SH-SY5Y (cell line): ENCODE results near the gene ZNF124.
"Not testable (repeated sequence)": the region's sequence is repeated elsewhere in the genome, so short reads cannot be mapped to it uniquely, and the experiment has no call there.

ENCODE experiments used
- GATA2 ChIP-seq: IDR thresholded peaks from 2 replicates; pipeline ENCODE4 v1.6.1; 2011; ENCODE audit warnings: mild to moderate bottlenecking, low read depth, low read length
- GATA3 ChIP-seq: IDR thresholded peaks from 2 replicates; pipeline ENCODE4 v1.6.1; 2011; ENCODE audit warnings: low read depth, mild to moderate bottlenecking, low read length, moderate library complexity

The ZNF124 gene

DNA sequence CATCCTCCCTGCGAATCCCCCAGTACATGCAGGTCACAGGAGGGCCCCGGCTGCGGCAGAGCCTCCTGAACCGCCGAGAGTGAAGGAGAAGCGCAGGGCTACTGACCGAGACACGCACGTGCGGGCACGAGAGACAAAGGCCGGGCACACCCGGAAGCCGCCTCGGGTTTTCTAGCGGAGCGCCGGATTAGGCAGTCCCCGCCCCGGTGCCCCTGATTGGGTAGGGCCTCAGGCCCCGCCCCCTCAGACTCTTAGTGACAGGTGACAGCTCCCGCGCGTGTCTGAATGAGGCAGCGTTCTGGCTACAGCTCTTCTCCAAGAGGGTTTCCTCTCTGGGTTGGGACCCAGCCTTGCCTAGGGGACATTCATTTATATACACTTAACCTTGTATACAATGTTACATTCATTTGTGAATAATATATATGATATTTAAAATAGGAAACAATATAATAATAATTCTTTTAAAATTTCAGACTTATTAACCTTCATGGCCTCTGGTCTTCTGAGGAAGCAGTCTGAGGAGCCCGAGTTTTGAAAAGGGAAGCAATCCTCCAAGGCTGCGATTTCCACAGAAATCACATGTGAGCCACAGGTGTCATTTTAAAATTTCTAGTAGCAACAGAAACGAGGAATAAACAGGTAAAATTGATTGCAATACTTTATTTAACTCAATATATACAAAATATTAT, at the start of gene ZNF124:
ZNF124 (minus strand) TSS at position 146 of the 689 bp plus-strand sequence; CDS start at position 3, 143 bp downstream.
- not testable (repeated sequence) for TF ChIP-seq GATA3, GATA2

DNA sequence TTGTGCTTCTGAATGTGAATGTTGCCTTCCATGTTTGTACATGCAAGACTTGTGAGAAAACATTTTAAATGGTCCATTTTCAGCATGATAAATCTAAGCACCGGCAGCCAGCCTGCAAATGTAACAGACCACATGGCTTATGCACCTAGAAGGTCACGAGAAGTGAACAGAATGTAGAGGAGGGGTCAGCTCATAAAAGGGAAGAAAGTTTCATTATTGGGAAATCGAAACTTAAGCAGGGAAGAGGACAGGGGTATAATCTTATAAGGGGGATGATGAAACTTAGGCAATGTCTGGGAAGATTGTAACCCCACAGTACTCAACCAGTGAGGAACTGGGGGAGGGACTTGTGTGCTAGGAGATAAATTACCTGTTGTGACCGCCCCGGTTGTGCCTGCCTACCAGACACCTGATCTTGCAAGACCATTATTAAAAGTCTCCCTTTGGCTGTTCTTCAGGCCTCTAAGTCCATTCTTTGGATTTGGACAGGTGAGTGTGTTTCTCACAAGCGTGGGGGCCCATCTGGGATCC, 46.4 kb upstream of the ZNF124 start:
- TF ChIP-seq GATA2, result no peak
- no peak for TF ChIP-seq GATA3

DNA sequence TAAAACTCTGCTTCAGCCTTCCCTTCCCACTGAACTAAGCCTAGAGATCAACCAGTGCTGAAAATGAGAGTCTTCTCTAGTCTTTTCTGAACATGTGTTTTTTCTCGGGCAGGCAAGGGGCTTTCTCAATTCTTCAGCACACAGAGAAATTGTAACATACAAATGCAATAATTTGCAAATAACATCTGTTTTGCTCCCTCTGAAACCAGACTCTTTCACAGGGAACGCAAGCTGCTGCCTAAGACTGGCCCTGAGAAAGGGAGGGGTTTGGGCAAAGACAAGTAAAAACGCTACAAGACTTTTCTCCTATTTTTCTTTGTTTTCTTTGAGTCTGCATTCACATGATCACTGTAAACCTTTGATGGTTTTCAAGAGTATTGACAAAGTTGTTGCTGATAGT, 44.4 kb upstream of the ZNF124 start:
- TF ChIP-seq GATA3, result no peak
- no peak for TF ChIP-seq GATA2

DNA sequence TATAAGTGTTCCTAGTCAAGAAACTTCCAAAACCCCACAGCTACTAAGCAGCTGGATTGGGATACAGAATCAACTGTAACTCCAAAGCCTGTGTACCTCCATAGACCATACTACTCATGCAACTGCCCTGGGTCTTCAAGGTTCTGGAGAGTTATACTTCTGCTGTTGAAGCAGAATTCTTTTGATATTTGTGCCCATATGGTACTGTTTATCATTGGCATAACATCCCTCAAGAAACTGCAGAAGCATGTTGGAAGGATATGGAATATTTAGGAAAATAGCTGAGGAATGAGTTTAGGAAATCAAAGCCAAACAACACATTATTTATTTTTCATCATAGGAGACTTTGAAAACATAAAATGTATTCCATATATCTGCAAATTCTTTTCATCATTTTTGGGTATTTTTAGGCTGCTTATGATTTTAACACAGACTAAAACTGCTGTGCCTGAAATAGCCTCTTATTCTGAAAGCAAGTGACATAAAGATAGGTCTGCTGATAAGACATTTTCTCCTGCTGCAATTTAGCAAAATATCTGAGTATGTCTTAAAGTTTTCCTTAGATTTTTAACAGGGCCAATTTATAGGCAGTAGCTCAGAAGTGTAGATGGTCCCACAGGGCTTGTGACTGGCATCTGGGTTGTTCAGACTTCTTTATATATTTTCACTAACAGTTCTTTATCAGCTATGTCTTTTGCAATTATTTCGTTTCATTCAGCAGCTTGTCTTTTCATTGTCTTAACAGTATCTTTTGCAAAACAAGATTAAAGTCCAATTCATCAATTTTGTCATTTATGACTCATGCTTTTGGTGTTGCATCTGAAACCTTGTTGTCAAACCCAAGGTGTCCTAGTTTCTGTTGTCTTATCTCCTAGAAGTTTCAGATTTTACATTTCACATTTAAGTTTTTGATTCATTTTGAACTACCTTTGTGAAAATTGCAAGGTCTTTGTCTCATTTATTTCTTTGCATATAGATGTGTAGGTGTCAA, 41.1 kb upstream of the ZNF124 start:
- TF ChIP-seq GATA2 (no peak), GATA3 (no peak)

DNA sequence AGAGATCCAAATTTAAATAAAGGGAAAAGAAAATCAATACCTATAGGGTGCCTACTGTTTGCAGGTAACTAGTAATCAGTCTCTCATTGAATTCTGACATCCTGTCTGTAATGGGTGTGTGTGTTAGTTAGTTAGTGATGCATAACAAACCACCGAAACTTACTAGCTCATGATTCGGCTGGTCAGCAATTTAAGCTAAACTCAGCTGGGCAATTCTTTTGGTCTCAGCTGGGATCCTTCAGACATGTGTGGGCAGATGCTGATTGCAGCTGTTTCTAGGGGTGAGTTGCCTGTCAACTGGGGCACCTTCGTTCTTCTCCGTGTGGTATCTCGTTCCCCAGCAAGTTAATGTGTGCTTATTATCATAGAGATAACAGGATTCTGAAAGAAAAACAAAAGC, 40.2 kb upstream of the ZNF124 start:
- TF ChIP-seq GATA3, result no peak
- TF ChIP-seq GATA2, result no peak

DNA sequence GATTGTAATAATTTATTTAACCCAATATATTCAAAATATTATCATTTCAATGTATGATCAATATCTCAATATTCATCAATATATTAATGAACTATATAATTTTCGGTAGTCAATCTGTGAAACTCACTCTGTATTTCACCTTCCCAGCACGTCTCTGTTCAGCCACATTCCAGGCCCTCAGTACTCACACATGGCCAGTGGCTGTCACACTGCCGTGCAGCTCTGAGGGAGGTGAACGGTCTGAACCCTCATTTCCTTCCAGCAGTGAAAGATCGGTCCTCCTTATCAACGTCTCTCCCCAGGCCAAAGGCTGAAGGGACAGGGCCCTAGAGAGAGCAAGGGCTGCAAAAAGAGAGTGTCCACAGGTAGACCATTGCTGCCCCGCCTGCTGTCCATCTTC, 39.5 kb upstream of the ZNF124 start:
- TF ChIP-seq GATA2 (no peak), GATA3 (no peak)

DNA sequence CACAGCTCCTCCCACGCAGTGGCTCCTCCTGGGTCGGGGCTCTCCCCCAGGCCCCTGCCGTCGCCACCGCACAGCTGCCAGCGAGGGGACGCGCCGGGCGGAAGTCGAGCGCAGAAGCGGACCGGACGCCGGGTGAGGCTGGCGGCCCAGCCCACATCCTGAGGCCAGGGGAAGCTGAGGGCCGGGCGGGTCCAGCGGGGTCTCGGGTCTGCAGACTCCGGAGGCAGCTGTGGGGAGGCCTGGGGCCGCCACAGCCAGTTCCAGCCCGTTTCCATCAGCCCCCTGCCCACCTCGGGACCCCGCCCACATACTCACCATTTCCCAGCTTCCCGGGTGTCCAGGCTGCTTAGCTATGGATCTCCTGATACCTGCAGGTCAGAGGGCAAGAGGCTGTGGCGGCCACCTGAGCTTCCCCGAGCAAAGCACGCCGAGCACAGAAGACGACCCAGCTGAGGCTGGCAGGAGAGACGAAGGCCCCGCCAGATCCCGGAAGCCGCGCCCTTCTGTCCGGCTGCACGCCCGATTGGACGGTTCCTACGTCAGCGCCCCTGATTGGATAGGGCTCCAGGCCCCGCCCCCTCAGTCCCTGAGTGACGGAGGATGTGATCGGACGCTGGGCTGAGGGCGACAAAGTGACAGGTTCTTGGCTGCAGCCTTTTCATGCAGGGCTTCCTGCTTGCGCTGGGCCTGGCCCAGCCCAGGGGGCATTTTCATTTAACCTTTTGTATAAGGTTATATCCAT, 38.7 kb upstream of the ZNF124 start:
- TF ChIP-seq GATA2 (no peak), GATA3 (no peak)

DNA sequence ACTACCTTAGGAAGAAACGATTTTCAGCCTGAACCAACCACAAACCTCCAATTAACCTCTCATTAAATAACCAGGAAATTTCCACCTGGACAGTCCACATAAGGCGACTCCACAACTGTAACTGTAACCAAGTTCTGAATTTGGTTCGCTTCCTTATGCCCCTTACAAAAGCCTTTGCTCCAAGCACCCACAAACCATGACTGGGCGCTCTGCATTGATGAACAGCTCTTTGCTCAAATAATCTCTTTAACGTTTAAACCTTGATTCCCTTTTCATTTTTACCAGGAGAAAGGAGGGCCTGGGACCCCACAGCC, 38.2 kb upstream of the ZNF124 start:
- TF ChIP-seq GATA3 (no peak), GATA2 (no peak)

DNA sequence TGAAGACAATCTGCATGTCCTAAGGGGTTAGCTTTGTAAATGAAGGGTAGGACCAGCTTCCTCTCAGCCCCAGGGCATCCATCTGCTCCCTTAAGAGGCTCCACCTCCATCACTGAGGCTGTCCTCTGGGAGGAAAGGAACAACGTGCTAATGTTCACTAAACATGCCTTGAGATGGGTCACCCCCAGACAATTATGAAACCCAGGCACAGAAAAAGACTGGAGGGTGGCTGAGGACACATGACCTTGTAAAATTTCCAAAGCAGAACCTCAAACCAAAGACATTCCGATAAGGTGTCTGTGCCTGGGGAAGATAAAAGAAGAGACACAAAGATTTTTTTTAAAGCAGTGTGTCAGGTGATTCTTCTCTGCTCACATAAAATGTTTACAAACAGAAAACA, 37.6 kb upstream of the ZNF124 start:
- TF ChIP-seq GATA3, result no peak
- no peak for TF ChIP-seq GATA2

DNA sequence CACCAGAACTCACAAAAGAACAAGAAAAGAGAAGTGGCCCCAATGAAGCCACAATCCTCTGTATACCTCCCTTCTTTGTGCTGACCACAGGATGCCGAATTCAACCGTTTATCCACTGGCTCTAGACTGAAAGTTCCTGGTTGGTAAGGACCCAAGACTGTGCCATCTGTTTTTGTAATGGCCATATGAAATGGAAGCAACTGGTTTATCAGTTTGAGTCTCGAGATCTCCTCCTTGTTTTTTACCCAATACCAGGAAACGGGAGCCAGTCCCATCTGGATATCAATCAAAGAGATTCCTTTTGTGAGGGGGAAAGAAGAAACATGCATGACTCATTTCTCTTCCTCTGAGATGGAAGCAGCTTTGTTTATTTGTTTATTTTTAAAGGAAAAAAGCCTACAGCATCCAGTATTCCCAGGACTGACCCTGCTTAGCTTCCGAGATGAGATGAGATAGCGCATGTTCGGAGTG, 32.4 kb upstream of the ZNF124 start:
- TF ChIP-seq GATA2 (no peak), GATA3 (no peak)

DNA sequence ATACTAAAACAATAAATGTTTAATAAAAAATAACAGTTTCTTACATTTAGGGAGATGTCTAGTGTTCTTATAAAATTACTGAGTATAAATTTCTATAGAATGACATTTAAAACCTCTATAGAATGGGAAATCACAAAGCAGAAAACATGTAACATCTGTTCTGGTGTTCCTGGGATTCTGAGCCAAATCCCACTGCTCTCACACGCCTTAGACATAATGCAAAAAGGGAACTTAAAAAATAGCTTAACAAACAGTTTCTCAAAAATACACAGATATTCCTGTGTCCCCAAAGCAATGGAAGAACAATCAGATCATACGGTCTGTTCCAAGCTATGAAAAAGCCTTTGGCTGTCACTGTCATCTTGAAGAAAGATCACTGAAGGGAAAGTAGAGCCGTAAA, 27.0 kb upstream of the ZNF124 start:
- TF ChIP-seq GATA3 (no peak), GATA2 (no peak)

DNA sequence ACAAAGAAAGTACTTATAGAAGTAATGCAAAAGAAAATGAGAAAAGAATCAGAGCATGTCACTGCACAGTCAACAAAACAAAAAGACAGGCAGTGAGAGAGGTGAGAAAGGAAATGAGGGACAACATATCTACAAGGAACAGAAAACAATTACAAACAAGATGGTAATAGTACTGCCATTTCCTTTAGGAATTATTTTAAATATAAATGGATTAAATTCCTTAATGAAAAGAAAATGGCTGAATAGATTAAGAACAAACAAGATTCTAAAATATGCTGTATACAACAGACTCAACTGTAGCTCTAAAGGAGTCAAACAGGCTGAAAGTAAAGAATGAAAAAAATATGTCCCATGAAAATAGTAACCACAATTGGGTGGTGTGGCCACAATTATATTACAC, 22.1 kb upstream of the ZNF124 start:
- no peak for TF ChIP-seq GATA2
- no peak for TF ChIP-seq GATA3

DNA sequence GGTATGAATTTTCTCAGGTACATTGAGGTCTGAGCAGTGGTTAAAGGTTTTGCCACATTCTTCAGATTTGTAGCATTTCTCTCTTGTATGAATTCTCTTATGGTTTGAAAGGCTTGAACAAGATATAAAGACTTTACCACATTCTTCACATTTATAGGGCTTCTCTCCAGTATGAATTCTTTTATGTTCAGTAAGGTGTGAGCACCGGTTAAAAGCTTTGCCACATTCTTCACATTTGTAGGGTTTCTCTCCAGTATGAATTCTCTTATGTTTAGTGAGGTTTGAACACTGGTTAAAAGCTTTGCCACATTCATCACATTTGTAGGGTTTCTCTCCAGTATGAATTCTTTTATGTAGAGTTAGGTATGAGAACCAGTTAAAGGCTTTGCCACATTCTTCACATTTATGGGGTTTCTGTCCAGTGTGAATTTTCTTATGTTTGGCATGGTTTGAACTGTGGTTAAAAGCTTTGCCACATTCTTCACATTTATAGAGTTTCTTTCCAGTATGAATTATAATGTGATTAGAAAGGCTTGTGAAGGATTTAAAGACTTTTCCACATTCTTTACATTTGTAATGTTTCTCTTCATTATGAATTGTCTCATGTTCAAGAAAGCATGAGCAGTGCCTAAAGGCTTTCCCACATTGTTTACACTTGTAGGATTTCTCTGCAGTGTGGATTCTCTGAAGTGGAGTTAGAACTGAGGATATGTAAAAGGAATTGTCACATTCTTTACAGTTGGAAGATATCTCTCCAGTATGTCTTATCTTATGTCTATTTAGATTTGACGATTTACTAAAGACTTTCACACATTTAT, 18.4 kb upstream of the ZNF124 start:
- no peak for TF ChIP-seq GATA3
- TF ChIP-seq GATA2, result no peak
